Endothelial cell of umbilical vein (primary cell): Measurements from ENCODE around the gene RBMS3. TPM values are rescaled to one million over a fixed set of nuclear protein-coding genes. Genes with fewer than 3 reads are reported as not detected.

Experiments
- BruUV-seq: library from RNA; stranded (reverse); fragments of 400-500 nt; replicated peaks from 2 replicates; lab custom pipeline; 2021; lab: Mats Ljungman, UMichigan
- CTCF ChIA-PET: fragments of 300-600, 350-600 bp; sonication (Branson Sonifier 250); formaldehyde crosslinking; loops from one replicate; lab custom pipeline; 2021; ENCODE audit warnings: antibody characterized with exemption, inconsistent platforms; lab: Charles Lee
- POLR2A ChIA-PET: fragments of 300-600, 350-600 bp; sonication (Branson Sonifier 250); formaldehyde crosslinking; loops from one replicate; lab custom pipeline; 2021; ENCODE audit warnings: antibody characterized with exemption, inconsistent platforms; lab: Charles Lee
- DNase-seq: peaks from one replicate; pipeline ENCODE4 v3.0.0-alpha.2; 2011; ENCODE audit warnings: low read depth, low spot score
- FAIRE-seq: peaks from 2 replicates; lab custom pipeline; 2011; peaks lifted over from hg19 to GRCh38; lab: Jason Lieb, UNC
- H2AFZ ChIP-seq: 2 replicates; pipeline ENCODE4 v1.6.0; 2012; ENCODE audit warnings: low read depth, low read length, control low read depth, inconsistent platforms
- H3K27ac ChIP-seq: 2 replicates; pipeline ENCODE4 v1.5.1; 2011; ENCODE audit warnings: low read depth, mild to moderate bottlenecking, control low read depth, low read length, moderate library complexity; ENCODE audit not compliant: insufficient read depth
- H3K27me3 ChIP-seq, 2 experiments: 2 replicates each; pipeline versions ENCODE4 v1.6.0 to v1.6.1; 2011; ENCODE audit warnings: low read length in 2 of 2, mixed read lengths in 1 of 2; ENCODE audit not compliant: control insufficient read depth in 2 of 2, insufficient read depth in 2 of 2
- H3K36me3 ChIP-seq, 2 experiments: 2 replicates in 1 of 2; 3 replicates in 1 of 2; pipeline ENCODE4 v1.5.1; 2011; ENCODE audit warnings: low read length in 2 of 2, mild to moderate bottlenecking in 1 of 2, moderate library complexity in 1 of 2; ENCODE audit not compliant: control insufficient read depth in 2 of 2, insufficient read depth in 2 of 2; ENCODE audit errors: extremely low read depth in 1 of 2
- H3K4me1 ChIP-seq: 3 replicates; pipeline ENCODE4 v1.5.1; 2011; ENCODE audit warnings: mild to moderate bottlenecking, low read length; ENCODE audit not compliant: control insufficient read depth, insufficient read depth; ENCODE audit errors: extremely low read depth
- H3K4me2 ChIP-seq: 2 replicates; pipeline ENCODE4 v1.6.1; 2011; ENCODE audit warnings: low read length, control low read depth, mixed read lengths; ENCODE audit not compliant: insufficient read depth
- H3K4me3 ChIP-seq, 3 experiments: fragments of 200-600 bp in 1 of 3; sonication (generic), shearing (Covaris generic) in 1 of 3; replicated peaks in 1 of 3; 2 replicates each; pipeline ENCODE4 v1.5.1; 2011 to 2016; ENCODE audit warnings: control low read depth in 3 of 3, low read length in 3 of 3, mild to moderate bottlenecking in 2 of 3, inconsistent platforms in 1 of 3, low read depth in 1 of 3, moderate library complexity in 1 of 3; ENCODE audit not compliant: insufficient read depth in 1 of 3
- H3K79me2 ChIP-seq: 2 replicates; pipeline ENCODE4 v1.6.0; 2012; ENCODE audit warnings: low read length, inconsistent platforms; ENCODE audit not compliant: control insufficient read depth, insufficient read depth
- H3K9ac ChIP-seq: replicated peaks from 2 replicates; pipeline ENCODE3; 2011; ENCODE audit warnings: low read length, control low read depth; ENCODE audit not compliant: insufficient read depth; ENCODE audit errors: extremely low read depth
- H3K9me1 ChIP-seq: replicated peaks from 3 replicates; pipeline ENCODE4 v1.6.0; 2011; ENCODE audit warnings: mild to moderate bottlenecking, low read length; ENCODE audit not compliant: control insufficient read depth, insufficient read depth; ENCODE audit errors: extremely low read depth
- H3K9me3 ChIP-seq: replicated peaks from 2 replicates; pipeline ENCODE4 v1.5.1; 2012; ENCODE audit warnings: low read length, inconsistent platforms; ENCODE audit not compliant: control insufficient read depth, insufficient read depth
- H4K20me1 ChIP-seq: replicated peaks from 2 replicates; pipeline ENCODE3; 2011; ENCODE audit warnings: mild to moderate bottlenecking, low read length; ENCODE audit not compliant: control insufficient read depth, insufficient read depth; ENCODE audit errors: extremely low read depth
- FOS ChIP-seq: IDR thresholded peaks from 2 replicates; pipeline ENCODE4 v1.6.1; 2011; ENCODE audit warnings: mild to moderate bottlenecking, low read length, moderate library complexity, borderline replicate concordance; ENCODE audit not compliant: insufficient read depth
- GATA2 ChIP-seq: IDR thresholded peaks from 2 replicates; pipeline ENCODE4 v1.7.0; 2011; ENCODE audit warnings: low read depth, mild to moderate bottlenecking, moderate library complexity, mixed read lengths, low read length; ENCODE audit not compliant: insufficient read length, insufficient read depth
- JUN ChIP-seq: IDR thresholded peaks from 2 replicates; pipeline ENCODE4 v1.6.1; 2011; ENCODE audit warnings: borderline replicate concordance, low read depth; ENCODE audit not compliant: insufficient read length, insufficient read depth
- POLR2A ChIP-seq: IDR thresholded peaks from 2 replicates; pipeline ENCODE4 v1.6.1; 2012; ENCODE audit warnings: low read depth, mild to moderate bottlenecking, control low read depth, low read length
- POLR2AphosphoS5 ChIP-seq: IDR thresholded peaks from 2 replicates; pipeline ENCODE4 v1.6.1; 2012; ENCODE audit warnings: low read depth, mild to moderate bottlenecking, control low read depth, low read length, moderate library complexity; ENCODE audit not compliant: insufficient read depth
- dilution Hi-C: fragments of 300-500 bp; cut with MboI; formaldehyde crosslinking; loops from one replicate; pipeline ENCODE4 v1.15.0; 2019; ENCODE audit warnings: low sequenced_read_pairs; ENCODE audit not compliant: extremely low pct_ligation_motif_present
- intact Hi-C: fragments of 100-400 bp; cut with micrococcal nuclease; formaldehyde crosslinking; loops from one replicate; pipeline ENCODE4 v1.10.0; 2022
- polyA plus RNA-seq, 4 experiments: library from polyadenylated mRNA; depleted of rRNA in 3 of 4; stranded (reverse) in 3 of 4; unstranded in 1 of 4; fragments of >200 nt; gene quantifications; 2 replicates each; pipeline versions ENCODE4 v1.2.1 to v1.2.3, GENCODE V29; 2011 to 2012; ENCODE audit warnings: missing spikeins in 1 of 4
- total RNA-seq: library from RNA; stranded (reverse); gene quantifications from 2 replicates; pipeline ENCODE4 v1.2.3, GENCODE V29; 2021
- TF ChIP-seq, protein P1 (sequence below): IDR thresholded peaks from 2 replicates; pipeline ENCODE4 v1.6.1; 2011; ENCODE audit not compliant: insufficient read depth, insufficient read length
- TF ChIP-seq, protein P2 (sequence below), 2 donors: IDR thresholded peaks; 1 replicate in 1 of 2; 2 replicates in 1 of 2; pipeline ENCODE4 v1.5.1; 2011; ENCODE audit warnings: low read length in 2 of 2, mild to moderate bottlenecking in 2 of 2, moderate library complexity in 2 of 2, control low read depth in 1 of 2, inconsistent platforms in 1 of 2, low read depth in 1 of 2; ENCODE audit not compliant: insufficient read depth in 1 of 2; ENCODE audit errors: extremely low read depth in 1 of 2

RBMS3 gene
- total and polyA plus RNA-seq, 2 donors (not counting 3 experiments of a cell fraction or from before 2014, with no cell fraction given) = 13.6 to 42.3 TPM

DNA sequence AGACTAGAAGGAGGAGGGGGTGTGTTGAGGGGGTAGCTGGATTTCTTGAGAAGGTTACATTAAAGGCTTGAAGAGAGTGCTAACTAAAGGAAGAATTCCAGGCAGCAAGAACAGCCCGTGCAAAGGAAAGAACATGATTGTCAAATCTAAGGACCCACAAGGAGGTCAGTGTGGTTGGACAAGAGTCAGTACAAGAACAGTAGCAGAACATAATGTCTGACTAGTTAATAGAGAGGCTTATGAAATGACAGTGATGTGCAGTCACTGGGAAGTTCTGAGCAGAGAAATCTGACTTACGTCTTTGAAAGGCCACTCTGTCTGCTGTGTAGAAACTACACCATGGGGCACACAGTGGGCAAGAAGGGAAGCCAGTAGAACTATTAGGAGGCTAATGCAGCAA lies 19.8 kb upstream of the RBMS3 start:
- dilution Hi-C loops = no loop called here

DNA sequence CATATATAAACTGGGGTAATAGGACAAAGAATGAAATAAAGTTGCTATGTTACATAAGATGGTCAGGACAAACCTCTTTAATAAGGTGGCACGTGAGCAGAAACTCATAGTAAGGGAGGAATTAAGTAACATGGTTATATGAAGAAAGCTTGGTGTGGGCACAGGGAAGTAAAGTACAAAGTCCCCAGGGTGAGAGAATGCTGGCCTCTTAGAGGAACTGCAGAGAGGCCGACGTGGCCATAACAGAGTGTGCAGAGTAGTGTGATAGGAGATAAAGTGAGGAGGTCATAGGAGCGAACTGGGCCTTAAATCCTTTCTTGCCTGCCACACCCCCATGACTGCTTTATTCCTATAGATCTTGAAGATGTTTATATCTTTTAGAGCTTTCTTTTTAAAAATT lies 17.4 kb upstream of the RBMS3 start:
- POLR2A ChIA-PET = no interaction called here
- intact Hi-C loops = no loop called here
- DNase-seq = no peak

More for the DNA sequence above, 19.8 kb upstream of the RBMS3 start:
- no TSS peak for BruUV-seq
- no peak for TF ChIP-seq POLR2AphosphoS5
- H3K4me3 ChIP-seq = no peak overlapping the region
- H4K20me1 ChIP-seq = no peaks in the 10 kb centered on the region
- no peaks in the 10 kb centered on the region for H3K9me3 ChIP-seq
- CTCF ChIA-PET = no interaction called here
- no peak overlapping the region for H3K27ac ChIP-seq
- H3K36me3 ChIP-seq = no peaks in the 10 kb centered on the region
- no peak for FAIRE-seq
- no peaks in the 10 kb centered on the region for H3K79me2 ChIP-seq
- H3K9me1 ChIP-seq = no peaks in the 10 kb centered on the region
- DNase-seq = no peak
- POLR2A ChIA-PET = no interaction called here
- H2AFZ ChIP-seq = no peak overlapping the region
- H3K27me3 ChIP-seq = no peaks in the 10 kb centered on the region
- no peak overlapping the region for H3K4me2 ChIP-seq
- no peak overlapping the region for H3K9ac ChIP-seq
- H3K4me1 ChIP-seq = no peaks in the 10 kb centered on the region
- intact Hi-C loops = no loop called here

More for the DNA sequence above, 17.4 kb upstream of the RBMS3 start:
- CTCF ChIA-PET = no interaction called here
- H3K9me1 ChIP-seq = no peaks in the 10 kb centered on the region
- H3K9ac ChIP-seq = no peak overlapping the region
- H3K36me3 ChIP-seq = no peaks in the 10 kb centered on the region
- H3K4me2 ChIP-seq = no peak overlapping the region
- H2AFZ ChIP-seq = no peak overlapping the region
- no peaks in the 10 kb centered on the region for H4K20me1 ChIP-seq
- no peak for TF ChIP-seq POLR2AphosphoS5
- TF ChIP-seq GATA2 = no peak
- TF ChIP-seq FOS = no peak
- TF ChIP-seq, protein P1, sequence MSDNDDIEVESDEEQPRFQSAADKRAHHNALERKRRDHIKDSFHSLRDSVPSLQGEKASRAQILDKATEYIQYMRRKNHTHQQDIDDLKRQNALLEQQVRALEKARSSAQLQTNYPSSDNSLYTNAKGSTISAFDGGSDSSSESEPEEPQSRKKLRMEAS = no peak
- TF ChIP-seq, protein P2, sequence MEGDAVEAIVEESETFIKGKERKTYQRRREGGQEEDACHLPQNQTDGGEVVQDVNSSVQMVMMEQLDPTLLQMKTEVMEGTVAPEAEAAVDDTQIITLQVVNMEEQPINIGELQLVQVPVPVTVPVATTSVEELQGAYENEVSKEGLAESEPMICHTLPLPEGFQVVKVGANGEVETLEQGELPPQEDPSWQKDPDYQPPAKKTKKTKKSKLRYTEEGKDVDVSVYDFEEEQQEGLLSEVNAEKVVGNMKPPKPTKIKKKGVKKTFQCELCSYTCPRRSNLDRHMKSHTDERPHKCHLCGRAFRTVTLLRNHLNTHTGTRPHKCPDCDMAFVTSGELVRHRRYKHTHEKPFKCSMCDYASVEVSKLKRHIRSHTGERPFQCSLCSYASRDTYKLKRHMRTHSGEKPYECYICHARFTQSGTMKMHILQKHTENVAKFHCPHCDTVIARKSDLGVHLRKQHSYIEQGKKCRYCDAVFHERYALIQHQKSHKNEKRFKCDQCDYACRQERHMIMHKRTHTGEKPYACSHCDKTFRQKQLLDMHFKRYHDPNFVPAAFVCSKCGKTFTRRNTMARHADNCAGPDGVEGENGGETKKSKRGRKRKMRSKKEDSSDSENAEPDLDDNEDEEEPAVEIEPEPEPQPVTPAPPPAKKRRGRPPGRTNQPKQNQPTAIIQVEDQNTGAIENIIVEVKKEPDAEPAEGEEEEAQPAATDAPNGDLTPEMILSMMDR (IDR thresholded peaks at IDR 0.05; ENCODE audit: extremely low read depth in 1 of 2, insufficient read depth in 1 of 2, low read depth in 1 of 2, low read length in 2 of 2) = no peak
- TF ChIP-seq JUN = no peak
- TF ChIP-seq POLR2A = no peak
- H3K79me2 ChIP-seq = no peaks in the 10 kb centered on the region
- FAIRE-seq = no peak
- dilution Hi-C loops = no loop called here
- no peaks in the 10 kb centered on the region for H3K4me1 ChIP-seq
- H3K27me3 ChIP-seq = no peaks in the 10 kb centered on the region
- no peak overlapping the region for H3K27ac ChIP-seq
- no TSS peak for BruUV-seq
- no peaks in the 10 kb centered on the region for H3K9me3 ChIP-seq
- no peak overlapping the region for H3K4me3 ChIP-seq
